DOHH2 (cell line): ENCODE data around the gene ELOVL5.

Experiments
- H3F3A ChIP-seq: fragments of 200-600 bp; sonication (generic), shearing (Covaris generic); 2 replicates; pipeline ENCODE4 v1.6.0; 2016; ENCODE audit warnings: antibody characterized with exemption, mild to moderate bottlenecking; ENCODE audit not compliant: control insufficient read depth, insufficient read depth
- H3K27ac ChIP-seq: fragments of 200-600 bp; sonication (generic); 2 replicates; pipeline ENCODE4 v1.5.1; 2014; ENCODE audit warnings: low read depth, mild to moderate bottlenecking, low read length, moderate library complexity
- H3K27me3 ChIP-seq: fragments of 200-600 bp; sonication (generic); 2 replicates; pipeline ENCODE4 v1.6.1; 2014; ENCODE audit warnings: mild to moderate bottlenecking, low read length, mixed read lengths; ENCODE audit not compliant: control insufficient read depth
- H3K36me3 ChIP-seq: fragments of 200-600 bp; sonication (generic); 2 replicates; pipeline ENCODE4 v1.6.1; 2014; ENCODE audit warnings: mild to moderate bottlenecking, low read length, moderate library complexity, mixed read lengths; ENCODE audit not compliant: control insufficient read depth
- H3K4me1 ChIP-seq: fragments of 200-600 bp; sonication (generic); 2 replicates; pipeline ENCODE4 v1.6.1; 2014; ENCODE audit warnings: mild to moderate bottlenecking, low read length, mixed read lengths; ENCODE audit not compliant: control insufficient read depth
- H3K4me2 ChIP-seq: fragments of 200-600 bp; sonication (generic); 2 replicates; pipeline ENCODE4 v1.6.0; 2014; ENCODE audit warnings: mild to moderate bottlenecking, low read length, moderate library complexity
- H3K4me3 ChIP-seq: fragments of 200-600 bp; sonication (generic); 2 replicates; pipeline ENCODE4 v1.5.1; 2014; ENCODE audit warnings: mild to moderate bottlenecking, low read length, mixed read lengths
- H3K79me2 ChIP-seq: fragments of 200-600 bp; sonication (generic); 2 replicates; pipeline ENCODE4 v1.6.1; 2014; ENCODE audit warnings: mild to moderate bottlenecking, low read length, mixed read lengths; ENCODE audit not compliant: control insufficient read depth
- H3K9me2 ChIP-seq: fragments of 200-600 bp; sonication (generic); replicated peaks from 2 replicates; pipeline ENCODE4 v1.6.1; 2014; ENCODE audit warnings: mild to moderate bottlenecking, low read length, mixed read lengths; ENCODE audit not compliant: control insufficient read depth
- H3K9me3 ChIP-seq: fragments of 200-600 bp; sonication (generic); 2 replicates; pipeline ENCODE4 v1.6.1; 2014; ENCODE audit warnings: antibody characterized with exemption, low read length, mixed read lengths; ENCODE audit not compliant: control insufficient read depth, insufficient read depth
- H4K20me1 ChIP-seq: fragments of 200-600 bp; sonication (generic); 2 replicates; pipeline ENCODE4 v1.6.0; 2014; ENCODE audit warnings: low read depth, mild to moderate bottlenecking, antibody characterized with exemption, low read length, moderate library complexity; ENCODE audit not compliant: control insufficient read depth, insufficient read depth
- EZH2phosphoT487 ChIP-seq: fragments of 200-600 bp; sonication (generic); IDR thresholded peaks from 2 replicates; pipeline ENCODE4 v1.6.1; 2017; ENCODE audit warnings: borderline replicate concordance, mild to moderate bottlenecking, antibody characterized with exemption, low read length, moderate library complexity, mixed read lengths
- TF ChIP-seq, protein P1 (sequence below): fragments of 200-600 bp; sonication (generic); IDR thresholded peaks from one replicate; pipeline ENCODE4 v1.5.1; 2014; ENCODE audit warnings: antibody characterized with exemption, mild to moderate bottlenecking, low read depth, low read length; ENCODE audit not compliant: poor library complexity, severe bottlenecking

The ELOVL5 gene

DNA sequence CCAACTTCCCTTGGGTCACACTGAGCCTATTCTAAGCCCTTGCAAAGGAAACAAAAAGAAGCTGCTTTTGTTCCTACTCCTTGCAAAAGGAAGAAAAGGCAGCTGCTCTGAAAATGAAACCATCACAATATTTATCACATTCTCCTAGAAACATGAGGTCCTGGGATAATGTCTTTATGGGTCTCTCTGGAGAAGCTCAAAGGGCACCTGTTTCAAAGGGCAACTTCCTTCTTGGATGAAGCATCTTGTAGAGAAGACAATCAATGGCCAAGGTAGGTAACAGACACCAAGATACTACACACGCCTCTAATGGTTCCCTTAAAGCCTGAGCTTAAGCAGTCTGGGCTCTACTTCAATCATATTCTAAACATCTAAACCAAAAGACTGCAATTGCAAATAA lies 10.4 kb downstream of the ELOVL5 start:
- peaks cover 10% of the 10 kb centered on the region; the same call in 1 of the 2 replicates for H3F3A ChIP-seq
- TF ChIP-seq, protein P1, sequence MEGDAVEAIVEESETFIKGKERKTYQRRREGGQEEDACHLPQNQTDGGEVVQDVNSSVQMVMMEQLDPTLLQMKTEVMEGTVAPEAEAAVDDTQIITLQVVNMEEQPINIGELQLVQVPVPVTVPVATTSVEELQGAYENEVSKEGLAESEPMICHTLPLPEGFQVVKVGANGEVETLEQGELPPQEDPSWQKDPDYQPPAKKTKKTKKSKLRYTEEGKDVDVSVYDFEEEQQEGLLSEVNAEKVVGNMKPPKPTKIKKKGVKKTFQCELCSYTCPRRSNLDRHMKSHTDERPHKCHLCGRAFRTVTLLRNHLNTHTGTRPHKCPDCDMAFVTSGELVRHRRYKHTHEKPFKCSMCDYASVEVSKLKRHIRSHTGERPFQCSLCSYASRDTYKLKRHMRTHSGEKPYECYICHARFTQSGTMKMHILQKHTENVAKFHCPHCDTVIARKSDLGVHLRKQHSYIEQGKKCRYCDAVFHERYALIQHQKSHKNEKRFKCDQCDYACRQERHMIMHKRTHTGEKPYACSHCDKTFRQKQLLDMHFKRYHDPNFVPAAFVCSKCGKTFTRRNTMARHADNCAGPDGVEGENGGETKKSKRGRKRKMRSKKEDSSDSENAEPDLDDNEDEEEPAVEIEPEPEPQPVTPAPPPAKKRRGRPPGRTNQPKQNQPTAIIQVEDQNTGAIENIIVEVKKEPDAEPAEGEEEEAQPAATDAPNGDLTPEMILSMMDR = no peak
- no peak for TF ChIP-seq EZH2phosphoT487
- peak overlapping the region; percentile 12; the same call in 1 of the 2 replicates for H3K4me2 ChIP-seq
- no peak overlapping the region for H3K27ac ChIP-seq
- H3K4me1 ChIP-seq = peaks cover 80% of the 10 kb centered on the region
- peaks cover 99% of the 10 kb centered on the region for H3K79me2 ChIP-seq
- no peaks in the 10 kb centered on the region for H3K27me3 ChIP-seq
- peaks cover 21% of the 10 kb centered on the region for H4K20me1 ChIP-seq
- no peaks in the 10 kb centered on the region for H3K9me2 ChIP-seq
- peaks cover 63% of the 10 kb centered on the region for H3K36me3 ChIP-seq
- H3K4me3 ChIP-seq = no peak overlapping the region
- H3K9me3 ChIP-seq = no peaks in the 10 kb centered on the region

DNA sequence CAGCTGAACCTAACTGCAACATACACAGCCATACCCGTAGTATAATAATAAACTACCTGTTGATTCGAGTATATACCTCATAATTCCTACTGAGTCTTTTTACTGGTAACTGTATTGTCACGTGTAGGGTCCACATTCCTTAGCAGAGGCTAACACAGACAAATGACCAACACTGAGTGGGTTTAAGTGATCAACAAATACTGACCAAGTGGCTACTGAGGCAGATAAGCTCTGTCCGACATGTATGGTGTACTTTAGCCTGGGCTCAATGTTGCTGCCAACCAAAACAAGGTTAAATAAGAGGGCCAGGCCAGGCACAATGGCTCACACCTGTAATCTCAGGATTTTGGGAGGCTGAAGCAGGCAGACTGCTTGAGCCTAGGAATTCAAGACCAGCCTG lies 12.7 kb downstream of the ELOVL5 start:
- Histone ChIP-seq H3K9me3 (no peaks in the 10 kb centered on the region), H3K4me2 (peak overlapping the region; percentile 92), H3K4me1 (peaks cover 64% of the 10 kb centered on the region), H3K79me2 (peaks cover 99% of the 10 kb centered on the region), H4K20me1 (peaks cover 19% of the 10 kb centered on the region), H3K9me2 (no peaks in the 10 kb centered on the region), H3F3A (peaks cover 10% of the 10 kb centered on the region; the same call in 1 of the 2 replicates), H3K36me3 (peaks cover 72% of the 10 kb centered on the region), H3K27me3 (no peaks in the 10 kb centered on the region), H3K27ac (peak overlapping the region; percentile 76), H3K4me3 (peak overlapping the region; percentile 67)
- TF ChIP-seq, protein P1 = no peak
- TF ChIP-seq EZH2phosphoT487 = no peak

DNA sequence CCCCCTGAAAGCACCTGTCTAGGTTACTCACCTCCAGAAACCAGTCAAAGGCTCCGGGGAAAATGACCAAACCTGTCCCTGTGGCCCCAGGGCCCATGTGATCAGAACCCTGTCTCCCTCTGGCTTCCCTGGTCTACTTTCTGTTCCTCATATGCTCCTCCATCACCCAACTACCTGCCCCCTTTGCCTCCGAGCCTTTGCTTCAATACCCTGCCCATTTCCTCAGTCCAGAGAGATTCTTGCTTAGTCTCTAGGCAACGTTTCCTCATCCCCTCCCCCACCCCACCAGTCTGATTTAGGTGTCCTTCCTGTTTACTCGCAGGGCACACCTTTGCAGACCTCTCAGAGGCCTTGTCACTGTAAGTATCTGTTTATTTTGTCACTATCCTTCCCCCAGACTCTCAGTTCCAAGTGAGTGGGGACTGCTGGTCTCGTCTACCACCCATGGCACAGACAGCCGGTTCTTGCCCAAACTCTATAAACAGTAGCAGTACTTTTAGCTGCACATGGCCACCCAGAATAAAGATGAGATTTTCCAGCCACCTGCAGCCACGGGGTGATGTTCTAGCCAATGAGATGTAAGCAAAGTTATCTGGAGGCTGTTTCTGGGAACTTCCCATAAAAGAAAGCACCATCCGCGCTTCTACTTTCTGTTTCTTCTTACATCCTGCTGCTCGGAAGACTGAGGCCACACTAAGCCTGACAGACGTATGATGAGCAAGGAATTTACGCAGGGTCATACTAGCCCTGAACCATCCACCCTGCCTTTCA lies 13.3 kb downstream of the ELOVL5 start:
- peak overlapping the region; percentile 92 for H3K4me2 ChIP-seq
- peaks cover 19% of the 10 kb centered on the region for H4K20me1 ChIP-seq
- peaks cover 69% of the 10 kb centered on the region for H3K36me3 ChIP-seq
- peaks cover 59% of the 10 kb centered on the region for H3K4me1 ChIP-seq
- H3K79me2 ChIP-seq = peaks cover 99% of the 10 kb centered on the region
- H3F3A ChIP-seq = peaks cover 10% of the 10 kb centered on the region; the same call in 1 of the 2 replicates
- H3K9me2 ChIP-seq = no peaks in the 10 kb centered on the region
- H3K27ac ChIP-seq = peak overlapping the region; percentile 76
- TF ChIP-seq, protein P1 = no peak
- TF ChIP-seq EZH2phosphoT487 = no peak
- peak overlapping the region; percentile 67 for H3K4me3 ChIP-seq
- H3K9me3 ChIP-seq = no peaks in the 10 kb centered on the region
- H3K27me3 ChIP-seq = no peaks in the 10 kb centered on the region
